ENCODE measurements around the gene ECM1.

Gene ECM1

GRCh38 chr1:150513351-150513791 lies 5.5 kb downstream of the ECM1 start:
- DNase-seq, result no peak

DNA sequence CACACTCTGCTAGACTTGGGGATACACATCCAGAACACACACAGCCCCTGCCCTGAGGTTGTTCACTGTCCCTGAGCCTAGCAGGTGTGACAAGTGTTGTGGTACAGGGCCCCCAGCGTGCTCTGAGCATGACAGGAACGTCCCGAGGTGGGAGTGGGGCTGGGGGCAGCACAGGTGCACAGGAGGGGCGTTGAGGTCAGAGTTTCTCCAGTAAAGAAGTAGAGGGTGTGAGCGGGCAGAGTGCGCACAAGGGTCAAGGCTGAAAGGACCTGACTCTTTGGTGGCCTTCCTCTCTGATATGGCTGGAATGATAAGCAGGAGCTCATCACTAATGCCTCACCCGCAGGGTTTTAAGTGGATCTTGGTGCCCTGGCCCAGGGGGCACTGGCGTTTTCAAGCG lies 6.4 kb downstream of the ECM1 start:
- DNase-seq, result no peak

- DNase-seq, result no peak
Measured at GRCh38 chr1:150514913-150515327, 7.0 kb downstream of the ECM1 start.

- DNase-seq, result peak; percentile 97
Measured at GRCh38 chr1:150515328-150516049, 7.6 kb downstream of the ECM1 start, which contains the start of gene FALEC. Gene FALEC, plus strand, starts transcription at chr1:150515752.

GRCh38 chr1:150516050-150516591 lies 8.2 kb downstream of the ECM1 start:
- DNase-seq, result no peak

GRCh38 chr1:150516616-150517015 lies 8.7 kb downstream of the ECM1 start:
- no peak for DNase-seq

- no peak for DNase-seq
Measured at GRCh38 chr1:150521196-150521968, 13.5 kb downstream of the ECM1 start.

GRCh38 chr1:150525348-150525747 lies 17.4 kb downstream of the ECM1 start:
- DNase-seq, result no peak

DNA sequence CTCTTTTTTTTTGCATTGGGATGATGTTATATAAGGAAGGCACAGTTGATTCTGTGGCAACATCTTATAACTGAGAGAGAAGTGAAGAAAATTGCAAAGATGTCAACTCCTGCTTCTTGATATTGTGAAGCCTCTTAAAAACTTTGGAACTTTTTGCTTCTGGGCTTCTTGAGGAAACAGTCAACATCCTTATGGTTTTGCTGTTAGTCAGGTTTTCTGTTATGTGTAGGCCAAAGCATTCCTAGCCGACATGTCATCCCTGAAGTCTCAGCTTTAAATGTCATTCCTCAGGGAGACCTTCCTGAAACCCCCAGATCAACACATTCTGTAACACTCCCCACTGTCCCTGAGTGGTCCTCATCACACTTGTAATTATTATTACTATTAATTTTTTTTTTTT lies 20.3 kb downstream of the ECM1 start:
- no peak for DNase-seq

DNA sequence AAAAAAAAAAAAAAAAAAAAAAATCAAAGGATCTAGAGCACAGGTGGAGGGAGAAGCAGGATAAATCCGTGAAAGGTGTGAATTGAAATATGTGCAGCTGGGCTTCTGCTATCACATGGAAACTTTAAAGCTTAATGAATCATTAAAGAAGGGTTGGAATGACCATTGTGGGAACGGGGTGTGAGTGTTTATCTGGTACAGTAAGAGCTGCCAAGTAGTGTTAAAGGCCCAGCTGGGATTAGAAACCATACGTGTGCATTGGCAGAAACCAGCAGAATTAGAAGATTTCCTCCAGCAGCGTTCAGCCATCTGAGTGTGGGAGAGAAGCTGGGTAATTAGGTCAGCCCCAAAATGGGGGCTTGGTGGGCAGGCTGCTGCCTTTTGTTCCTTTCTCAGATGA lies 21.1 kb downstream of the ECM1 start:
- DNase-seq, result no peak

GRCh38 chr1:150530491-150531159 lies 22.7 kb downstream of the ECM1 start:
- DNase-seq, result no peak

GRCh38 chr1:150532860-150533259 lies 25.0 kb downstream of the ECM1 start:
- DNase-seq, result no peak

DNA sequence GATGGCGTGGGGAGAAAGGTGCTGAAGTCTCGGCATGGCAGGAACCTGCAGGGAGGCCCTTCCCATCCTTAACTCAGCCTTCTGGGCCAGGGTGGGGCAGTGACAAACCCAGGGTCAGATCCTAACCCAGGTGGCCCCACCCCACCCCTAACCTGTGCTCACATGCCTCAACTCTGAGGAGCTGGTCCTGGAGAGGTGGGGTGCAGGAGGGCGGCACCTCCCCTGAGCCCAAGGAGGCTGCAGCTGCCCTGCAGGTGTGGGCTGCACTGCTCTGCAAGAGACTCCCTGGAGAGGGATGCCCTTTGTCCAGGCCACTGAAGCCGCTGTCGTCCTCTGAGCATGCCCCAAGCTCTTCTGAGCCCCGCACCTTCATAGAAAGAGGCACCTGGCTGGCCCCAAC lies 26.1 kb downstream of the ECM1 start:
- no peak for DNase-seq

GRCh38 chr1:150535511-150536287 lies 27.8 kb downstream of the ECM1 start:
- DNase-seq, result no peak

- DNase-seq, result no peak
Measured at GRCh38 chr1:150536836-150537731, 29.2 kb downstream of the ECM1 start.

GRCh38 chr1:150537732-150538684 lies 30.1 kb downstream of the ECM1 start:
- DNase-seq, result no peak

DNA sequence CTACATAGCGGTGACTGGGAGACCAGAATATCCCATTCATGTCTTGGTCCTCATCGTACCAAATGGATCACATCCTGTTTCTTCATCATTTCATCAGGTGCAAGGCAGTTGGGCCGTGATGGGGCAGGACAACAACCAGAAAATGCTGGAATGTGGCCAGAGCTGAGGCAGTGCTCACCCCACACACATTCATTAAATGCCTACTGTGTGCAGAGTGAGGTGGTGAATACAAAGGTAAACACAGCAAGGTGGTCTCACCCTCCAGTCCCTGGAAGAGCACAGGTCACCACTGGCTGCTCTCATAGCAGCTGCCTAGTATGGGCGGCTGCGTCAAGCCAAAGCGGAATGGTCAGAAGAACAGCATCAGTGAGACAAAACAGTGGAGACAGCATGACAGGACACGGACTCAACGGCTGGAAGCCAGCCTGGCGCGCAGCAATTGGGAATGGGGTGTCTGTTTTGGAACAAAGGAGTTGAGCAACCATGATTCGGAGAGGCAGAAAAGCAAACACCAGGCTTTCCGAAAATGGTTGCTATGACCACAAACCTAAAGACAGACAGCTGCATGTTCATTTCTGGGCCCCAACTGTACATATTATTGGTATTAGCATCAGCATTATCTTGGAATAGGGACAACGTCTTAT lies 35.7 kb downstream of the ECM1 start:
- no peak for DNase-seq

GRCh38 chr1:150544204-150544603 lies 36.3 kb downstream of the ECM1 start:
- DNase-seq, result no peak

GRCh38 chr1:150545486-150546032 lies 37.6 kb downstream of the ECM1 start:
- no peak for DNase-seq

All from inflammatory macrophage treated with lipopolysaccharide for 4 hours (primary cell).